K562 (cell line): ENCODE measurements around the gene ECT2L. TPM values are rescaled to one million over a fixed set of nuclear protein-coding genes. Genes with fewer than 3 reads are reported as not detected.
A peak's percentile ranks its signal among the peaks of the same experiment; 100 is the strongest.

Source experiments
- ATAC-seq: fragments of 200-7000 bp; cut with Tn5 transposase; 3 replicates; pipeline ENCODE4 v1.9.1; 2020; ENCODE audit warnings: moderate library complexity
- BruUV-seq: library from RNA; stranded (reverse); fragments of 400-500 nt; replicated peaks from 2 replicates; lab custom pipeline; 2021; lab: Mats Ljungman, UMichigan
- CTCF ChIA-PET: fragments of 300-600 bp; formaldehyde crosslinking; extraction: SDS; loops from one replicate; lab custom pipeline; 2021; ENCODE audit warnings: low intra/inter-chr PET ratio; lab: Yijun Ruan, JAX
- POLR2A ChIA-PET: fragments of 300-600, 350-650 bp; sonication (Branson Sonifier 250); formaldehyde crosslinking; extraction: SDS; loops from one replicate; lab custom pipeline; 2021; ENCODE audit warnings: antibody characterized with exemption, inconsistent platforms; lab: Yijun Ruan, JAX
- DNase-seq, 4 experiments: peaks; one replicate each; pipeline versions ENCODE4 v3.0.0 to v3.0.0-alpha.2; 2011 to 2018; ENCODE audit warnings: low spot score in 3 of 4, mixed read lengths in 3 of 4; ENCODE audit errors: extremely low read depth in 1 of 4
- FAIRE-seq: peaks from 2 replicates; lab custom pipeline; 2011; peaks lifted over from hg19 to GRCh38; lab: Jason Lieb, UNC
- H2AFZ ChIP-seq: 2 replicates; pipeline ENCODE4 v1.6.0; 2011; ENCODE audit warnings: low read depth, low read length, control low read depth, inconsistent platforms
- H3K27ac ChIP-seq: fragments of 200-600 bp; 3 replicates; pipeline ENCODE4 v1.8.0; 2011; ENCODE audit warnings: low read depth, mild to moderate bottlenecking, control low read depth, inconsistent platforms, low read length, moderate library complexity, mixed read lengths; ENCODE audit errors: extremely low read depth
- H3K27me3 ChIP-seq, 2 experiments: fragments of 300-600 bp in 1 of 2; 2 replicates in 1 of 2; 3 replicates in 1 of 2; pipeline versions ENCODE4 v1.6.0 to v1.8.0; 2011; ENCODE audit warnings: inconsistent platforms in 2 of 2, low read length in 2 of 2, mild to moderate bottlenecking in 1 of 2, mixed read lengths in 1 of 2, moderate library complexity in 1 of 2; ENCODE audit not compliant: control insufficient read depth in 2 of 2, insufficient read depth in 2 of 2
- H3K36me3 ChIP-seq: fragments of 300-600 bp; 3 replicates; pipeline ENCODE4 v1.8.0; 2011; ENCODE audit warnings: mild to moderate bottlenecking, low read length, inconsistent platforms; ENCODE audit not compliant: control insufficient read depth, insufficient read depth
- H3K4me1 ChIP-seq, 2 experiments: fragments of 200-600 bp in 1 of 2; replicated peaks in 1 of 2; 2 replicates in 1 of 2; 3 replicates in 1 of 2; pipeline versions ENCODE4 v1.5.1 to v1.8.0; 2011; ENCODE audit warnings: inconsistent platforms in 2 of 2, low read length in 2 of 2, mild to moderate bottlenecking in 1 of 2, mixed read lengths in 1 of 2, moderate library complexity in 1 of 2; ENCODE audit not compliant: control insufficient read depth in 2 of 2, insufficient read depth in 2 of 2
- H3K4me2 ChIP-seq: 2 replicates; pipeline ENCODE4 v1.6.1; 2011; ENCODE audit warnings: low read length, control low read depth, inconsistent platforms, mixed read lengths; ENCODE audit not compliant: insufficient read depth
- H3K4me3 ChIP-seq: fragments of 200-600 bp; sonication (generic), shearing (Covaris generic); 2 replicates; pipeline ENCODE4 v1.5.1; 2016; ENCODE audit warnings: control low read depth, inconsistent platforms
- H3K79me2 ChIP-seq: fragments of 200-600 bp; 3 replicates; pipeline ENCODE4 v1.8.0; 2011; ENCODE audit warnings: low read length, inconsistent platforms; ENCODE audit not compliant: control insufficient read depth, insufficient read depth
- H3K9ac ChIP-seq, 2 experiments: 2 replicates each; pipeline versions ENCODE4 v1.6.0 to v1.6.1; 2011; ENCODE audit warnings: low read depth in 2 of 2, low read length in 2 of 2, control low read depth in 1 of 2, inconsistent platforms in 1 of 2, mild to moderate bottlenecking in 1 of 2, mixed read lengths in 1 of 2; ENCODE audit not compliant: insufficient read depth in 1 of 2
- H3K9me1 ChIP-seq: one replicate; pipeline ENCODE4 v1.6.0; 2011; ENCODE audit warnings: inconsistent platforms, mild to moderate bottlenecking, low read length, moderate library complexity; ENCODE audit not compliant: control insufficient read depth, insufficient read depth
- H3K9me3 ChIP-seq: replicated peaks from 2 replicates; pipeline ENCODE4 v1.5.1; 2011; ENCODE audit warnings: low read depth, low read length, inconsistent platforms; ENCODE audit not compliant: control insufficient read depth, insufficient read depth
- H4K20me1 ChIP-seq: replicated peaks from 2 replicates; pipeline ENCODE4 v1.6.1; 2011; ENCODE audit warnings: low read length, inconsistent platforms, mixed read lengths; ENCODE audit not compliant: control insufficient read depth, insufficient read depth
- CTCF ChIP-seq, 3 experiments: IDR thresholded peaks in 2 of 3; conservative IDR thresholded peaks in 1 of 3; 2 replicates each; pipeline ENCODE4 v1.5.1; 2011 to 2012; ENCODE audit warnings: low read length in 3 of 3, mild to moderate bottlenecking in 3 of 3, control low read depth in 2 of 3, improper control_type of control experiment in 1 of 3, inconsistent platforms in 1 of 3, low read depth in 1 of 3, mixed read lengths in 1 of 3, moderate library complexity in 1 of 3; ENCODE audit not compliant: insufficient read depth in 2 of 3
- EZH2 ChIP-seq: IDR thresholded peaks from 2 replicates; pipeline ENCODE4 v1.6.1; 2012; ENCODE audit warnings: low read depth, mild to moderate bottlenecking, inconsistent platforms, low read length, borderline replicate concordance
- RAD21 ChIP-seq, 2 experiments: fragments of 250-450 bp in 1 of 2; fragments of 450-650 bp in 1 of 2; sonication (Bioruptor Pico) in 1 of 2; formaldehyde crosslinking in 1 of 2; IDR thresholded peaks in 1 of 2; conservative IDR thresholded peaks in 1 of 2; 2 replicates each; pipeline versions ENCODE4 v1.4.0 to v1.8.0; 2020 to 2022; ENCODE audit warnings: mild to moderate bottlenecking in 2 of 2, moderate library complexity in 1 of 2
- REST ChIP-seq, 2 experiments: fragments of 450-650 bp; formaldehyde crosslinking in 1 of 2; IDR thresholded peaks; 2 replicates each; pipeline versions ENCODE4 v1.4.0 to v1.6.1; 2014 to 2020; ENCODE audit warnings: mild to moderate bottlenecking in 2 of 2, borderline replicate concordance in 1 of 2, low read depth in 1 of 2
- SMARCA5 ChIP-seq: fragments of 450-650 bp; IDR thresholded peaks from 2 replicates; pipeline ENCODE4 v1.6.1; 2016
- SMC3 ChIP-seq: conservative IDR thresholded peaks from 2 replicates; pipeline ENCODE4 v1.6.1; 2011; ENCODE audit warnings: low read depth, low read length, improper control_type of control experiment; ENCODE audit not compliant: insufficient read depth
- ZNF217 ChIP-seq: sonication (generic); formaldehyde crosslinking; IDR thresholded peaks from 2 replicates; pipeline ENCODE4 v1.8.0; 2022; ENCODE audit warnings: mild to moderate bottlenecking, missing genetic modification reagents
- WGBS: fragments of 100-300 bp; shearing (Covaris generic); methylation state at CpG from one replicate; pipeline ENCODE4 v1.1.6; 2016; ENCODE audit warnings: low coverage, mixed read lengths; ENCODE audit not compliant: insufficient coverage; ENCODE audit errors: missing lambda C conversion rate; 5-methylcytosine and 5-hydroxymethylcytosine counted together
- in situ Hi-C: fragments of 300-500 bp; cut with MboI; formaldehyde crosslinking; loops from 4 replicates; pipeline ENCODE4 v1.15.0; 2018; ENCODE audit warnings: inconsistent platforms, mixed read lengths
- intact Hi-C: fragments of 100-400 bp; cut with micrococcal nuclease; formaldehyde crosslinking; loops from 2 replicates; pipeline ENCODE4 v1.14.2; 2022
- polyA plus RNA-seq, 8 experiments: library from polyadenylated mRNA; depleted of rRNA in 4 of 8; stranded (reverse) in 5 of 8; unstranded in 3 of 8; fragments of >200 nt; fragmentation: Nextera tagmentation in 2 of 8; fragmentation: Illumina TruSeq in 1 of 8; extraction: Ambion mirVana in 2 of 8; extraction: Trizol in 1 of 8; gene quantifications; 2 replicates each; pipeline versions ENCODE4 v1.2.1 to v1.2.3, GENCODE V29; 2011 to 2014; ENCODE audit warnings: inconsistent platforms in 1 of 8, missing spikeins in 1 of 8
- total RNA-seq, 7 experiments: library from RNA; depleted of rRNA in 6 of 7; stranded (reverse); fragments of >200 nt in 6 of 7; fragmentation: Illumina TruSeq in 2 of 7; extraction: Trizol in 2 of 7; gene quantifications; 2 replicates each; pipeline versions ENCODE4 v1.2.1 to v1.2.3, GENCODE V29; 2011 to 2021; ENCODE audit warnings: low replicate concordance in 1 of 7

The ECT2L gene
- total and polyA plus RNA-seq, 9 of the 15 experiments (the other 6 are each of a cell fraction or from before 2014, with no cell fraction given), result 0.03 to 0.04 TPM; not detected in 7

DNA sequence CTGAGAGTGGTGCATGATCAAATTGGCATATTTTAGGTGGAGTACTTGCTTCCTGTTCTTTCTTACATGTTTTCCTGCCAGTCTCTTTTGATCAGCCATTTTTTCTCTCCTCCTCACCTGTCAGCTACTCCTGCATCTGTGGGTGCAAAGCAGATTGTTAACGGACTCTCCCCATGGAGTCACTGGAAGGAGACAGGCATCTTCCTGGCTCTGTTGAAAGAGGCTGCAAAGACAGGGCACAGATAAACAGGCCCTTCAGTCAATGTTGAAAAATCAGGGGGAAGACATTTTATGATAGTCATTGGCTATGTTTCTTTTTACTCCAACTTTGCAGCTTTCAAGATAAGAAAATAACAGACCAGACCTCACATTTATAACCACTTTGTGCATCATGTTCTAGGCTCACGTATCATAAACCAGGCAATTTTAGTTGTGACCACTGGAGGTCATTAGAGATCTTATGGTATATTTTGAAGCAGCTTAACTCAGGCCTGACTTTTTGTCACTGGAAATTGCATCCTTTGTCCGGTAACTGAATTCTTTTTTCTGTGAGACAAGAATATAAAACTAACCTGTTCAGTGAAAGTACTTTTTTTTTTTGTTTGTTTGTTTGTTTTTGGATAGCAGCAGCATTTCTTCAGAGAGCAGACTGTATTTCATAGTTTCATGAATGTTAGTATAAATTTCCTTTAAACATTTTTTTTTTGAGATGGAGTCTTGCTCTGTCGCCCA, 20.1 kb downstream of the ECT2L start:
- POLR2A ChIA-PET, result interaction anchor here (0.5 to 0.9 kb wide), 2 partner anchors 11 to 80 kb away, joined by 3 read pairs; no protein-coding TSS in a partner anchor
- TF ChIP-seq ZNF217 (CRISPR knock-in tag) (no peak), RAD21 (CRISPR knock-in tag; conservative IDR thresholded peaks at IDR 0.05 in 1 of 2, IDR thresholded peaks at IDR 0.05 in 1 of 2) (peak; percentile 88 to 92), REST (IDR thresholded peaks at IDR 0.05; ENCODE audit: borderline replicate concordance) (peak; percentile 79), REST (CRISPR knock-in tag; IDR thresholded peaks at IDR 0.05; ENCODE audit: low read depth) (no peak), EZH2 (no peak), CTCF (IDR thresholded peaks at IDR 0.05 in 2 of 3, conservative IDR thresholded peaks at IDR 0.05 in 1 of 3; ENCODE audit: insufficient read depth in 2 of 3, low read depth in 1 of 3, low read length in 3 of 3) (peak; percentile 61 to 83 (median 69); a peak in 5 of 6 replicates), SMC3 (peak; percentile 57), SMARCA5 (no peak)

More for the DNA sequence above, 20.1 kb downstream of the ECT2L start:
- no peak overlapping the region for H3K27ac ChIP-seq
- intact Hi-C loops (loop anchor here (1.0 kb wide), 3 partner anchors 172 to 548 kb away; partner anchors contain the start of gene REPS1), in situ Hi-C loops (loop anchor here (5.0 to 10.0 kb wide), 3 partner anchors 171 to 541 kb away; partner anchors contain the start of gene REPS1)
- H3K4me1 ChIP-seq, result no peaks in the 10 kb centered on the region
- H2AFZ ChIP-seq, result no peak overlapping the region
- H3K9me3 ChIP-seq, result no peaks in the 10 kb centered on the region
- H3K9ac ChIP-seq, result no peak overlapping the region
- DNase-seq (peak; percentile 37 to 62 (median 46)), FAIRE-seq (peak; percentile 88), ATAC-seq (peak; percentile 91)
- no peaks in the 10 kb centered on the region for H3K9me1 ChIP-seq
- no peaks in the 10 kb centered on the region for H3K79me2 ChIP-seq
- no peaks in the 10 kb centered on the region for H3K36me3 ChIP-seq
- CTCF ChIA-PET, result interaction anchor here (0.7 to 2.3 kb wide), 6 partner anchors 172 to 1180 kb away, joined by 3 to 19 read pairs (median 3); partner anchors contain the start of gene REPS1
- no peaks in the 10 kb centered on the region for H4K20me1 ChIP-seq
- no TSS peak for BruUV-seq
- peaks cover 29 to 37% of the 10 kb centered on the region in 2 experiments for H3K27me3 ChIP-seq
- under 1% methylated on average over 4 of the region's 4 CpGs for WGBS
- no peak overlapping the region for H3K4me2 ChIP-seq
- no peak overlapping the region for H3K4me3 ChIP-seq
